Neural progenitor cell (in vitro differentiated cells): ENCODE measurements around the gene SYT15B.
"Not testable (repeated sequence)": the region's sequence is repeated elsewhere in the genome, so short reads cannot be mapped to it uniquely, and the experiment has no call there.

ENCODE experiments used
- CTCF ChIP-seq: fragments of 200-600 bp; sonication (generic); IDR thresholded peaks from 2 replicates; pipeline ENCODE4 v1.5.1; 2017; ENCODE audit warnings: antibody characterized with exemption, mild to moderate bottlenecking
- EZH2 ChIP-seq: fragments of 200-600 bp; sonication (generic); IDR thresholded peaks from 2 replicates; pipeline ENCODE4 v1.6.1; 2017; ENCODE audit warnings: antibody characterized with exemption, mild to moderate bottlenecking, moderate library complexity
- EZH2phosphoT487 ChIP-seq: fragments of 200-600 bp; sonication (generic); IDR thresholded peaks from 2 replicates; pipeline ENCODE4 v1.6.1; 2017; ENCODE audit warnings: antibody characterized with exemption

DNA sequence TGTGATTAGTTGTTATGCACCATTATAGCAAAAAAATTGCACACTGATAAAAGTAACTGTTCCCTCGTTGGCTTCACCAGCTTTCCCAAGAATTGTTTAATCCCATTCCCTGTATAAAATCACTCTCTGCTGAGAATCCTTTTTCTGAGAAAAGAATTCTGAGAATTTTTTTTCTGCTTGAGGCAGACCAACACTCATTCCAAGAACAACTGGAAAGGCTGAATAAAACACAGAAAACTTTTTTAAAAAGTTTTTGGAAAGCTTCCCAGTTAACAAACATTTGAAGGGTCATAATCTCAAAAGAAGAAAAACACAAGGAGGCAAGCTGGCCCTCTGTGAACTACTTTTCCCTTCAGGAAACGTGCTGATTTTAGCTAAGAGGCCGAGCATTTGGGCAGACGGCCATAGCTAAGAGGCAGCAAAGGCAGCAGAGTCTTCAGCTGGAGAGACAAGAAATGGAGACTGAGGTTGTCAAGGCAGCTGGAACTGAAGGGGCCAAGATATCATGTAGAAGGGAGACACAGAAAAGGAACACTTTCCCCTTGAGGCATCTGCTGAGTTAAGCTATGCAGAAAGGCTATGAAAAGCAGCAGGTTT, 16.5 kb downstream of the SYT15B start:
- TF ChIP-seq CTCF, EZH2phosphoT487, EZH2: not testable (repeated sequence)
